KMS-11 (cell line): ENCODE data around the gene TRAIP.

Experiments
- H2AFZ ChIP-seq: fragments of 200-600 bp; sonication (generic); 2 replicates; pipeline ENCODE4 v1.6.1; 2016; ENCODE audit warnings: antibody characterized with exemption, mixed run types, low read depth
- H3K27ac ChIP-seq: fragments of 200-600 bp; sonication (generic); 2 replicates; pipeline ENCODE4 v1.6.1; 2016; ENCODE audit warnings: mild to moderate bottlenecking, mixed run types
- H3K27me3 ChIP-seq: fragments of 200-600 bp; sonication (generic); 2 replicates; pipeline ENCODE4 v1.6.1; 2017; ENCODE audit warnings: mild to moderate bottlenecking, low read depth, mixed run types, moderate library complexity; ENCODE audit not compliant: insufficient read depth
- H3K36me3 ChIP-seq: fragments of 200-600 bp; sonication (generic); 2 replicates; pipeline ENCODE4 v1.6.1; 2017; ENCODE audit warnings: mild to moderate bottlenecking, mixed run types; ENCODE audit not compliant: insufficient read depth
- H3K4me1 ChIP-seq: fragments of 200-600 bp; sonication (generic); 2 replicates; pipeline ENCODE4 v1.6.1; 2016; ENCODE audit warnings: mild to moderate bottlenecking, low read depth, mixed run types; ENCODE audit not compliant: poor library complexity, severe bottlenecking
- H3K4me2 ChIP-seq: fragments of 200-600 bp; sonication (generic); 2 replicates; pipeline ENCODE4 v1.7.0; 2016; ENCODE audit warnings: mild to moderate bottlenecking, mixed run types
- H3K4me3 ChIP-seq: fragments of 200-600 bp; sonication (generic); IDR thresholded peaks from 2 replicates; pipeline ENCODE4 v1.6.1; 2017; ENCODE audit warnings: low read depth, low read length, mixed read lengths; ENCODE audit not compliant: insufficient read depth
- H3K79me2 ChIP-seq: fragments of 200-600 bp; sonication (generic); 2 replicates; pipeline ENCODE4 v1.6.1; 2016; ENCODE audit warnings: low read depth, mixed run types; ENCODE audit not compliant: insufficient read depth
- H3K9ac ChIP-seq: fragments of 200-600 bp; sonication (generic); 2 replicates; pipeline ENCODE4 v1.6.1; 2016; ENCODE audit warnings: mild to moderate bottlenecking, mixed run types
- H4K20me1 ChIP-seq: fragments of 200-600 bp; sonication (generic); 2 replicates; pipeline ENCODE4 v1.6.1; 2016; ENCODE audit warnings: mild to moderate bottlenecking, mixed run types; ENCODE audit not compliant: insufficient read depth
- CTCF ChIP-seq: fragments of 200-600 bp; sonication (generic); conservative IDR thresholded peaks from 2 replicates; pipeline ENCODE4 v1.6.1; 2017; ENCODE audit warnings: low read depth, mild to moderate bottlenecking, antibody characterized with exemption, low read length, moderate library complexity, mixed read lengths

Gene TRAIP

DNA sequence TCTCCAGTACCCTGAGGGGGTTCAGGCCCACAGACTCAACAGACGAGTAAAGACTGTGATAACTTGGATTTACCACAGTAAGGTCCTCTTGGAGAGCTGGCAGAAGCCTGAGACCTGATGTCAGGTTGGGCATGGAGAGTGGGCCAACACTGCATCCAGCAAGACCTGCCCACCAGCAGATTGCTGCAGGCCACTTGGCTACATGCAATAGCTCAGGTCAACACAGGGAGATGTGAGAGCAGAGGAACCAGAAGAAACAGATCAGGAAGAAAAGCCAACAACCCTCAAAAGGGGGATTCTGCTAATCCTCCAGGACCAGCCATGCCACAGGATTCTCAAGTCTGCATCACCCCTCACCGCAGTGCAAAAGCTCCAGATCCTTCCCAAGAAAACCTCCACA lies 68.3 kb downstream of the TRAIP start:
- H3K4me2 ChIP-seq = no peak overlapping the region
- no peaks in the 10 kb centered on the region for H4K20me1 ChIP-seq
- no peak overlapping the region for H2AFZ ChIP-seq
- no peaks in the 10 kb centered on the region for H3K27me3 ChIP-seq
- no peak overlapping the region for H3K27ac ChIP-seq
- H3K4me3 ChIP-seq = no peak overlapping the region
- H3K9ac ChIP-seq = no peak overlapping the region
- no peak for TF ChIP-seq CTCF
- no peaks in the 10 kb centered on the region for H3K36me3 ChIP-seq
- H3K79me2 ChIP-seq = peaks cover 22% of the 10 kb centered on the region
- peaks cover 10% of the 10 kb centered on the region for H3K4me1 ChIP-seq

DNA sequence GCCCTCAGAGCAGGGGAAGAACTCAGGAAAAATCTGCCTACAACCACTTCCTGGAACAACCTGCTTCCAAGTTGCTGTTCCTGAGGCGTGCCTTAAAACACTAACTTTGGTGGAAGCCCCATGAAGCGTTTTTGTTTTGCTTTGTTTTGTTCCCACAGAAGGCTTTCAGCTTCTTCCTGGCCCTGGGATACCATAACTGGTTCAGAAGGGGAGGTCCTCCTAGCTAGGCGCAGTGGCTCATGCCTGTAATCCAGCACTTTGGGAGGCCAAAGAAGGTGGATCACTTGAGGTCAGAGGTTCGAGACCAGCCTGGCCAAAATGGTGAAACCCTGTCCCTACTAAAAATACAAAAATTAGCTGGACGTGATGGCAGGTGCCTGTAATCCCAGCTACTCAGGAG lies 68.8 kb downstream of the TRAIP start:
- Histone ChIP-seq H3K9ac (no peak overlapping the region), H3K27ac (no peak overlapping the region), H4K20me1 (no peaks in the 10 kb centered on the region), H3K4me2 (no peak overlapping the region), H3K4me3 (no peak overlapping the region), H3K36me3 (no peaks in the 10 kb centered on the region), H3K4me1 (peaks cover 10% of the 10 kb centered on the region), H3K79me2 (peaks cover 22% of the 10 kb centered on the region), H3K27me3 (no peaks in the 10 kb centered on the region), H2AFZ (peak overlapping the region; percentile 76; the same call in 1 of the 2 replicates)
- no peak for TF ChIP-seq CTCF

DNA sequence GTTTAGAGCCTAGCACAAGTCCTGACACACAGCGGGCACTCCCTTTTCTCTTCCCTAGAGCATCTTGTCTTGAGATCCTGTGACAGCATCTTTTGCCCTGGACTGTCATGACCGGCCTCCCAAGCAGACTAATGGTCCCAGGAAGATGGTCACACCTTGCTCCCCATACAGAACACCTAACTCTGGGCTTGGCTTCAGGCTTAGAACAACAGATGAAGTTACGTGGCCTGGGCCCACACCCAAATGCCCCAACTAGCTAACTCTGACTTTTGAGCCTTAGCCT lies 69.2 kb downstream of the TRAIP start:
- Histone ChIP-seq H3K4me1 (peaks cover 10% of the 10 kb centered on the region), H4K20me1 (no peaks in the 10 kb centered on the region), H3K27ac (no peak overlapping the region; the same call in 1 of the 2 replicates), H2AFZ (peak overlapping the region; percentile 76; the same call in 1 of the 2 replicates), H3K36me3 (no peaks in the 10 kb centered on the region), H3K9ac (peak overlapping the region; percentile 73; the same call in 1 of the 2 replicates), H3K79me2 (peaks cover 22% of the 10 kb centered on the region), H3K27me3 (no peaks in the 10 kb centered on the region), H3K4me2 (peak overlapping the region; percentile 76), H3K4me3 (no peak overlapping the region)
- TF ChIP-seq CTCF = no peak

DNA sequence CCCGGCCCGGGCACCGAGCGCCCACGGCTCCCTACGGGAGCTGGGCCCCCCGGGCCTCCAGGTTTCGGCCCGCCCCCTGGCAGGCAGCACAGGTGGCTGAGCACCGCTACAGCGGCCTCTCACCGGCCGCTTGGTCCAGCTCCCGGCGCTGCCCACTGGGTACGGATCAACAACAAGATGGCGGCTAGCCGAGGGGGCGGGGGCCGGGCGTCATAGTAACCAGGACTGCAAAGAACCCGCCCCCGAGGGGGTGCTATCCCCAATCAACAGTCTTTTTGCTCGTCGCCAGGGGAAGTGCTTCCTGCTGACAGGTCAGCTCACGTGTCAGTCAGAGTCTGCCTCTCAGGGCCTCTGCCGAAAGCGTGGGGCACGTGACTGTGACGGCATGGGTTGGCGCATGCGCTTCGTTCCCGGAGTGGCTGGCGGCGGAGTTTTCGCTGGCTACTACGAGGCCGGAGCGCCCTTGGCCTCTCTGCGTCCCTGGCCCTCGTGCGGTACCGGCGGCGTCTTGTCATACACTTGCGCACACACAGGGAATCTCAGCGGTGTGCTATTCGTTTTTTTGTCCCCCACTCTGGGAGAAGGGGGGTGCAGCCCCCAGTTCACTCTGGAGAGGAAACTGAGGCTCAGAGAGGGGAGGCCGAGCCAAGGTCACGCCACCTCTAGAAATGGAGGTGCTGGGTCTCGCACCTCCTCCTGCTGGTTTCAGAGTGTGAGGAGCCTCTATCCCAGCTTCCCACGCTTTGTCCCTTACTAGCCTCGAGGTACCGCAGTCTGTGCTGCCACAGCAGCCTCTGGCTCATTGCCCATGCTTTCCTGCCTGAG lies 69.8 kb downstream of the TRAIP start, which contains the start of gene IP6K1:
TSS of gene IP6K1 (minus strand) at position 186 of the 825 bp plus-strand sequence. CDS start 38,502 bp downstream, outside the sequence.
- no peak for TF ChIP-seq CTCF
- no peaks in the 10 kb centered on the region for H4K20me1 ChIP-seq
- H3K4me1 ChIP-seq = peaks cover 10% of the 10 kb centered on the region
- H3K79me2 ChIP-seq = peaks cover 25% of the 10 kb centered on the region
- no peaks in the 10 kb centered on the region for H3K27me3 ChIP-seq
- H2AFZ ChIP-seq = peak within 1 kb of the TSS; percentile 76
- H3K4me3 ChIP-seq = peak within 1 kb of the TSS; percentile 52
- H3K27ac ChIP-seq = peak within 1 kb of the TSS; percentile 52
- no peaks in the 10 kb centered on the region for H3K36me3 ChIP-seq
- H3K9ac ChIP-seq = peak within 1 kb of the TSS; percentile 73
- H3K4me2 ChIP-seq = peak within 1 kb of the TSS; percentile 87
